KMS-11 (cell line): Measurements from ENCODE around the gene ZDHHC6.
A peak's percentile ranks its signal among the peaks of the same experiment; 100 is the strongest.

Source experiments
- H2AFZ ChIP-seq: fragments of 200-600 bp; sonication (generic); 2 replicates; pipeline ENCODE4 v1.6.1; 2016; ENCODE audit warnings: antibody characterized with exemption, mixed run types, low read depth
- H3K27ac ChIP-seq: fragments of 200-600 bp; sonication (generic); 2 replicates; pipeline ENCODE4 v1.6.1; 2016; ENCODE audit warnings: mild to moderate bottlenecking, mixed run types
- H3K27me3 ChIP-seq: fragments of 200-600 bp; sonication (generic); 2 replicates; pipeline ENCODE4 v1.6.1; 2017; ENCODE audit warnings: mild to moderate bottlenecking, low read depth, mixed run types, moderate library complexity; ENCODE audit not compliant: insufficient read depth
- H3K36me3 ChIP-seq: fragments of 200-600 bp; sonication (generic); 2 replicates; pipeline ENCODE4 v1.6.1; 2017; ENCODE audit warnings: mild to moderate bottlenecking, mixed run types; ENCODE audit not compliant: insufficient read depth
- H3K4me1 ChIP-seq: fragments of 200-600 bp; sonication (generic); 2 replicates; pipeline ENCODE4 v1.6.1; 2016; ENCODE audit warnings: mild to moderate bottlenecking, low read depth, mixed run types; ENCODE audit not compliant: poor library complexity, severe bottlenecking
- H3K4me2 ChIP-seq: fragments of 200-600 bp; sonication (generic); 2 replicates; pipeline ENCODE4 v1.7.0; 2016; ENCODE audit warnings: mild to moderate bottlenecking, mixed run types
- H3K4me3 ChIP-seq: fragments of 200-600 bp; sonication (generic); IDR thresholded peaks from 2 replicates; pipeline ENCODE4 v1.6.1; 2017; ENCODE audit warnings: low read depth, low read length, mixed read lengths; ENCODE audit not compliant: insufficient read depth
- H3K79me2 ChIP-seq: fragments of 200-600 bp; sonication (generic); 2 replicates; pipeline ENCODE4 v1.6.1; 2016; ENCODE audit warnings: low read depth, mixed run types; ENCODE audit not compliant: insufficient read depth
- H3K9ac ChIP-seq: fragments of 200-600 bp; sonication (generic); 2 replicates; pipeline ENCODE4 v1.6.1; 2016; ENCODE audit warnings: mild to moderate bottlenecking, mixed run types
- H4K20me1 ChIP-seq: fragments of 200-600 bp; sonication (generic); 2 replicates; pipeline ENCODE4 v1.6.1; 2016; ENCODE audit warnings: mild to moderate bottlenecking, mixed run types; ENCODE audit not compliant: insufficient read depth
- CTCF ChIP-seq: fragments of 200-600 bp; sonication (generic); conservative IDR thresholded peaks from 2 replicates; pipeline ENCODE4 v1.6.1; 2017; ENCODE audit warnings: low read depth, mild to moderate bottlenecking, antibody characterized with exemption, low read length, moderate library complexity, mixed read lengths

The ZDHHC6 gene

GRCh38 chr10:112441520-112441919 is 5.2 kb downstream of the ZDHHC6 start:
- H4K20me1 ChIP-seq, result no peaks in the 10 kb centered on the region
- H3K9ac ChIP-seq, result no peak overlapping the region
- peaks cover 7% of the 10 kb centered on the region for H3K4me1 ChIP-seq
- TF ChIP-seq CTCF, result no peak
- no peak overlapping the region for H3K27ac ChIP-seq
- H3K4me2 ChIP-seq, result no peak overlapping the region
- H3K36me3 ChIP-seq, result peaks cover 6% of the 10 kb centered on the region; the same call in 1 of the 2 replicates
- H3K4me3 ChIP-seq, result no peak overlapping the region
- H3K79me2 ChIP-seq, result peaks cover 14% of the 10 kb centered on the region
- H2AFZ ChIP-seq, result no peak overlapping the region
- H3K27me3 ChIP-seq, result no peaks in the 10 kb centered on the region

- Histone ChIP-seq H3K36me3 (no peaks in the 10 kb centered on the region; the same call in 1 of the 2 replicates), H2AFZ (no peak overlapping the region), H3K4me1 (no peaks in the 10 kb centered on the region), H3K9ac (no peak overlapping the region), H4K20me1 (no peaks in the 10 kb centered on the region), H3K79me2 (no peaks in the 10 kb centered on the region), H3K27ac (no peak overlapping the region), H3K4me3 (no peak overlapping the region), H3K27me3 (no peaks in the 10 kb centered on the region), H3K4me2 (no peak overlapping the region)
- TF ChIP-seq CTCF, result no peak
Observed at GRCh38 chr10:112438356-112438755, 8.4 kb downstream of the ZDHHC6 start.

- no peak overlapping the region for H3K9ac ChIP-seq
- no peaks in the 10 kb centered on the region for H4K20me1 ChIP-seq
- H3K27me3 ChIP-seq, result no peaks in the 10 kb centered on the region
- no peak overlapping the region for H3K4me3 ChIP-seq
- H3K27ac ChIP-seq, result no peak overlapping the region
- no peaks in the 10 kb centered on the region for H3K4me1 ChIP-seq
- H3K4me2 ChIP-seq, result no peak overlapping the region
- H3K79me2 ChIP-seq, result no peaks in the 10 kb centered on the region
- H3K36me3 ChIP-seq, result no peaks in the 10 kb centered on the region; the same call in 1 of the 2 replicates
- no peak overlapping the region for H2AFZ ChIP-seq
- peak; percentile 60; the same call in 1 of the 2 replicates for TF ChIP-seq CTCF
Observed at GRCh38 chr10:112434988-112435619, 11.6 kb downstream of the ZDHHC6 start.

- Histone ChIP-seq H4K20me1 (no peaks in the 10 kb centered on the region), H3K36me3 (no peaks in the 10 kb centered on the region; the same call in 1 of the 2 replicates), H3K4me3 (no peak overlapping the region), H3K4me2 (no peak overlapping the region), H3K4me1 (no peaks in the 10 kb centered on the region), H2AFZ (no peak overlapping the region), H3K79me2 (no peaks in the 10 kb centered on the region), H3K9ac (no peak overlapping the region), H3K27me3 (no peaks in the 10 kb centered on the region), H3K27ac (no peak overlapping the region)
- no peak for TF ChIP-seq CTCF
Observed at GRCh38 chr10:112433136-112433535, 13.6 kb downstream of the ZDHHC6 start.
